Osteocyte (in vitro differentiated cells): ENCODE measurements around the gene CASP10. TPM values are rescaled to one million over a fixed set of nuclear protein-coding genes. Genes with fewer than 3 reads are reported as not detected.
A peak's percentile ranks its signal among the peaks of the same experiment; 100 is the strongest.

ENCODE experiments used
- DNase-seq: peaks from one replicate; pipeline ENCODE4 v3.0.0; 2021; ENCODE audit warnings: mixed read lengths; ENCODE audit not compliant: unreplicated experiment; ENCODE audit errors: extremely low spot score
- H3K27ac Mint-ChIP-seq: one replicate; pipeline ENCODE4 v1.8.0; 2021; ENCODE audit warnings: mild to moderate bottlenecking, mixed read lengths; ENCODE audit not compliant: unreplicated experiment
- H3K27me3 Mint-ChIP-seq: one replicate; pipeline ENCODE4 v1.8.0; 2021; ENCODE audit warnings: mixed read lengths; ENCODE audit not compliant: unreplicated experiment
- H3K36me3 Mint-ChIP-seq: one replicate; pipeline ENCODE4 v1.8.0; 2021; ENCODE audit warnings: mixed read lengths; ENCODE audit not compliant: unreplicated experiment
- H3K4me1 Mint-ChIP-seq: one replicate; pipeline ENCODE4 v1.8.0; 2021; ENCODE audit warnings: mixed read lengths; ENCODE audit not compliant: unreplicated experiment
- H3K4me3 Mint-ChIP-seq: one replicate; pipeline ENCODE4 v1.8.0; 2021; ENCODE audit warnings: mild to moderate bottlenecking, moderate library complexity, mixed read lengths; ENCODE audit not compliant: unreplicated experiment
- H3K9me3 Mint-ChIP-seq: one replicate; pipeline ENCODE4 v1.8.0; 2021; ENCODE audit warnings: mixed read lengths; ENCODE audit not compliant: unreplicated experiment
- total RNA-seq: library from RNA; stranded (reverse); gene quantifications from 2 replicates; pipeline ENCODE4 v1.2.1, GENCODE V29; 2021
- TF ChIP-seq, protein P1 (sequence below): fragments of 200-600 bp; sonication (generic); IDR thresholded peaks from 2 replicates; pipeline ENCODE4 v1.5.0; 2021; ENCODE audit warnings: antibody characterized with exemption, mild to moderate bottlenecking, moderate library complexity

The CASP10 gene
- total RNA-seq, 1 donor from 2014 or later: 0.35 TPM

DNA sequence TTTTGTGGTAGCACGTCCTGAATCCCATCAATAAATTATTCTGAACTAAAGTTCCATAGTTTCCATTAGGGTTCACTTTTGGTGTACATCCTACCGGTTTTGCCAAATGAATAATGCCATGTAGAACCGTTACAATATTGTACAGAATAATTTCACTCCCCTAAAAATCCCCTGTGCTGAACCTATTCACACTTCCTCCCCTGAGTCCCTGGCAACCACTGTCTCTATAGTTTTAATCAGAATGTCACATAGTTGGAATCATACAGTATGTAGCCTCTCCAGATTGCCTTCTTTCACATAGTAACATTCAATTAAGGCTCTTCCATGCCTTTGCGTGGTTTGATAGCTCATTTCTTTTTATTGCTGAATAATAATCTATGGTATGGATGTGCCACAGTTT lies 67.8 kb downstream of the CASP10 start:
- DNase-seq: no peak
- H3K4me3 Mint-ChIP-seq: no peak overlapping the region
- H3K9me3 Mint-ChIP-seq: no peaks in the 10 kb centered on the region
- H3K27me3 Mint-ChIP-seq: no peaks in the 10 kb centered on the region
- H3K27ac Mint-ChIP-seq: no peak overlapping the region
- H3K4me1 Mint-ChIP-seq: no peaks in the 10 kb centered on the region
- H3K36me3 Mint-ChIP-seq: no peaks in the 10 kb centered on the region
- TF ChIP-seq, protein P1, sequence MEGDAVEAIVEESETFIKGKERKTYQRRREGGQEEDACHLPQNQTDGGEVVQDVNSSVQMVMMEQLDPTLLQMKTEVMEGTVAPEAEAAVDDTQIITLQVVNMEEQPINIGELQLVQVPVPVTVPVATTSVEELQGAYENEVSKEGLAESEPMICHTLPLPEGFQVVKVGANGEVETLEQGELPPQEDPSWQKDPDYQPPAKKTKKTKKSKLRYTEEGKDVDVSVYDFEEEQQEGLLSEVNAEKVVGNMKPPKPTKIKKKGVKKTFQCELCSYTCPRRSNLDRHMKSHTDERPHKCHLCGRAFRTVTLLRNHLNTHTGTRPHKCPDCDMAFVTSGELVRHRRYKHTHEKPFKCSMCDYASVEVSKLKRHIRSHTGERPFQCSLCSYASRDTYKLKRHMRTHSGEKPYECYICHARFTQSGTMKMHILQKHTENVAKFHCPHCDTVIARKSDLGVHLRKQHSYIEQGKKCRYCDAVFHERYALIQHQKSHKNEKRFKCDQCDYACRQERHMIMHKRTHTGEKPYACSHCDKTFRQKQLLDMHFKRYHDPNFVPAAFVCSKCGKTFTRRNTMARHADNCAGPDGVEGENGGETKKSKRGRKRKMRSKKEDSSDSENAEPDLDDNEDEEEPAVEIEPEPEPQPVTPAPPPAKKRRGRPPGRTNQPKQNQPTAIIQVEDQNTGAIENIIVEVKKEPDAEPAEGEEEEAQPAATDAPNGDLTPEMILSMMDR: no peak

DNA sequence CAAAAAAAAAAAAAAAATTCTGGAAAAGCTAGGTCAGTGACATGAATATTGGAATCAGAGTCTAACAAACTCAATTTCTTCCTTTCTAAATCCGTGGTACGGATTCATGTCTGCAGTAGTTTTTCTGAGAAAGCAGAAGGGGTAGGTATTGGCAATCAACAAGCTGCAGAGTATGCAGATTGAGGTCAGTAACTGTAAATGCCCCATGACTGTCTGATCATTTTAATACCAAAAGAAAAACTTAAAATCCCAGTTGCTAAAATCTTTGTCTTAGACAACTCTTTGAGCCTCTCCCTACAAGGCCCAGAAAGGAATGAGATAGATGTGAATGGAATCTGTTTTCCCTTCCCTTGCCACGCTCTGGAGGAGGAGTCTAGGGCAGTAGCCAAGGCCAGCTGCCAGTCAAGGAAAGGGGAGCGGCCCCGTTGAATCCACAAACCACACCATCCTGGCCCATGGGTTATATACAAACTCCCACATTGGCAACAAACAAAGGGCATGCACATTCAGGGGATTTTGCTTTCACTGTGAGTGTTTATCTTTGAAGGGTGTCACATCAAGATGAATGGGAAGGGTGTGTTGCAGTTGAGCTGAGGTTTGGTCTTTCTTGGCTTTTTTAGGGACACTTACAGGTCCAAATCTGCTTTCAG lies 71.3 kb downstream of the CASP10 start:
- no peak for DNase-seq
- no peaks in the 10 kb centered on the region for H3K27me3 Mint-ChIP-seq
- H3K36me3 Mint-ChIP-seq: no peaks in the 10 kb centered on the region
- H3K4me3 Mint-ChIP-seq: no peak overlapping the region
- TF ChIP-seq, protein P1: no peak
- H3K27ac Mint-ChIP-seq: no peak overlapping the region
- peaks cover 16% of the 10 kb centered on the region for H3K4me1 Mint-ChIP-seq
- no peaks in the 10 kb centered on the region for H3K9me3 Mint-ChIP-seq

DNA sequence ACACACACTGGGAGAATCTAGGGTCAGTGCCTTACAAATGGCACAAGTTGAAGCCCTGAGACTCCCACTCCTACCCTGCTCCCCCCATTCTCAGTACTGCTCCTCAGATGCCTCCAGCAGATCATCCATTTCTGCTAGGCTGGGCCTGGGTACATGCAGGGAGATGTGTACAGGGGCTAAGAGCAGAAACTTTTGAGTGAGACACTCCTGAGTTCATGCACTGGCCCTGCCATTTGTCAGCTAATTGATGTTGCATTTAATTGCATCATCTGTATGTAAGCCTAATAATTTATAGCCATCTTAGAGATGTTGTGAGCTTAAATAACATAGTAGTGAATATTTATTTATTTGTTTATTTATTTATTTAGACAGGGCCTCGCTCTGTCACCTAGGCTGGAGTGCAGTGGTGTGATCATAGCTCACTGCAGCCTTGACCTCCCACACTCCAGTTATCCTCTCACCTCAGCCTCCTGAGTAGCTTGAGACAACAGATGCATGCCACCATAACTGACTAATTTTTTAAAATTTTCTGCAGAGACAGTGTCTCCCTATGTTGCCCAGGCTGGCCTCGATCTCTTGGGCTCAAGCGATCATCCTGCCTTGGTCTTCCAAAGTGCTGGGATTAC lies 72.6 kb downstream of the CASP10 start:
- H3K4me3 Mint-ChIP-seq: no peak overlapping the region
- no peaks in the 10 kb centered on the region for H3K36me3 Mint-ChIP-seq
- H3K27ac Mint-ChIP-seq: no peak overlapping the region
- no peak for DNase-seq
- H3K27me3 Mint-ChIP-seq: no peaks in the 10 kb centered on the region
- H3K4me1 Mint-ChIP-seq: peaks cover 21% of the 10 kb centered on the region
- H3K9me3 Mint-ChIP-seq: no peaks in the 10 kb centered on the region
- TF ChIP-seq, protein P1: no peak

DNA sequence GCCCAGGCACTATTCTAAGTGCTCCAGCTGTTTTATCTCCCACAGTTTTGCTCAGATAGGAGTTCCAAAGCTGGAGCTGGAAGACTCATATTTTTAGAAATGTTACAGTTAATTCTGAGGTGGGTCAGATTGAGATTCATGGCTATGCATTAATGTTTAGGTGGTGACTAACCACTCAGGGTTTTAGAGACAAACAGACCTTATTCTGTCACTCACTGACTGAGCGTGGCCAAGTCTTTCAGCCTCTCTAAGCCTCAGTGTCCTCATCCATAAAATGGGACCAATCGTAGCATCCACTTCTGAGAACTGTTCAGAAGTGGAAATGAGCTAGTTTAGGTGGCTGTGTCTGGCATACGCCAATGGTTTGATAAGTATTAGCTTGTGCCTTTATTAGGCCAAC lies 73.1 kb downstream of the CASP10 start:
- DNase-seq: no peak

DNA sequence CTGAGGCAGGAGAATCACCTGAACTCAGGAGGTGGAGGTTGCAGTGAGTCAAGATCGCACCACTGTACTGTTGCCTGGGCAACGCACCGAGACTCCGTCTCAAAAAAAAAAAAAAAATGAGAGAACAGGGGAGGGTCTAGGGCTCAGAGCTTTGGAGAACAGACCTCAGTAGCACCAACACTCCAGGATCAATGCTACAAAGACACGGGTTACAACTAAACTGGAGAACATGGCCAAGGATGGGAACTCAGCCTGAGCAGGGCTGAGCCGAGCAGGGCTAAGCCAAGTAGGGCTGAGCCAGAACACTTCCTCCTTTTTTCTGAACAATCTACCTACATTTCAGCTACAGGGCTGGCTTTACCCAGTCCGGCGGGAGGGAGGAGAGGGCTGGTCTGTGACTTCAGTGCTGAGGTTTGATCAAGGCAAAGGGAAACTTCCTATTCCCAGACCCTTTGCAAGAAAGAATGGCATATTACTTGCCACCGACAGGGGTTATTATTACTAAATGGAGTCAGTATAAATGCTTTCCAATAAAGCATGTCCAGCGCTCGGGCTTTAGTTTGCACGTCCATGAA lies 74.5 kb downstream of the CASP10 start:
- no peaks in the 10 kb centered on the region for H3K9me3 Mint-ChIP-seq
- H3K27me3 Mint-ChIP-seq: no peaks in the 10 kb centered on the region
- no peaks in the 10 kb centered on the region for H3K36me3 Mint-ChIP-seq
- H3K4me3 Mint-ChIP-seq: peak overlapping the region; percentile 96
- TF ChIP-seq, protein P1: no peak
- H3K4me1 Mint-ChIP-seq: peaks cover 32% of the 10 kb centered on the region
- no peak for DNase-seq
- peak overlapping the region; percentile 100 for H3K27ac Mint-ChIP-seq

More for the DNA sequence above, 73.1 kb downstream of the CASP10 start:
- no peaks in the 10 kb centered on the region for H3K36me3 Mint-ChIP-seq
- H3K9me3 Mint-ChIP-seq: no peaks in the 10 kb centered on the region
- peaks cover 24% of the 10 kb centered on the region for H3K4me1 Mint-ChIP-seq
- H3K27ac Mint-ChIP-seq: no peak overlapping the region
- no peaks in the 10 kb centered on the region for H3K27me3 Mint-ChIP-seq
- H3K4me3 Mint-ChIP-seq: no peak overlapping the region
- TF ChIP-seq, protein P1: no peak
